H9 (cell line): Measurements from ENCODE around the gene ABCA4. TPM values are rescaled to one million over a fixed set of nuclear protein-coding genes. Genes with fewer than 3 reads are reported as not detected.

Experiments used
- DNase-seq: peaks from one replicate; pipeline ENCODE4 v3.0.0-alpha.2; 2017
- H2AFZ ChIP-seq: one replicate; pipeline ENCODE4 v1.6.1; 2013; ENCODE audit warnings: mild to moderate bottlenecking, low read length, control low read depth, moderate library complexity
- H2AK5ac ChIP-seq: 2 replicates; pipeline ENCODE4 v1.6.1; 2013; ENCODE audit warnings: low read length, control low read depth, mixed read lengths; ENCODE audit not compliant: insufficient read length
- H2BK120ac ChIP-seq: one replicate; pipeline ENCODE4 v1.6.1; 2013; ENCODE audit warnings: low read depth, mild to moderate bottlenecking, low read length, control low read depth, inconsistent platforms; ENCODE audit not compliant: poor library complexity, severe bottlenecking
- H2BK12ac ChIP-seq: 2 replicates; pipeline ENCODE4 v1.6.1; 2013; ENCODE audit warnings: low read length, control low read depth, mixed read lengths, low read depth; ENCODE audit not compliant: insufficient read length
- H2BK15ac ChIP-seq: 2 replicates; pipeline ENCODE4 v1.6.1; 2013; ENCODE audit warnings: low read depth, low read length, control low read depth
- H2BK20ac ChIP-seq: one replicate; pipeline ENCODE4 v1.6.1; 2013; ENCODE audit warnings: low read depth, mild to moderate bottlenecking, low read length, control low read depth, inconsistent platforms; ENCODE audit not compliant: poor library complexity, severe bottlenecking
- H2BK5ac ChIP-seq: 2 replicates; pipeline ENCODE4 v1.6.1; 2013; ENCODE audit warnings: low read length, control low read depth, mixed read lengths; ENCODE audit not compliant: insufficient read length
- H3K14ac ChIP-seq: 2 replicates; pipeline ENCODE4 v1.6.1; 2013; ENCODE audit warnings: low read length, control low read depth; ENCODE audit not compliant: insufficient read depth
- H3K18ac ChIP-seq: 2 replicates; pipeline ENCODE4 v1.6.1; 2013; ENCODE audit warnings: low read depth, mild to moderate bottlenecking, mixed read lengths, low read length, control low read depth; ENCODE audit not compliant: insufficient read length
- H3K23ac ChIP-seq: 2 replicates; pipeline ENCODE4 v1.6.1; 2013; ENCODE audit warnings: low read length, control low read depth, mixed read lengths, low read depth; ENCODE audit not compliant: insufficient read length
- H3K23me2 ChIP-seq: 2 replicates; pipeline ENCODE4 v1.6.1; 2013; ENCODE audit warnings: low read depth, mild to moderate bottlenecking, mixed read lengths, low read length, control low read depth; ENCODE audit not compliant: insufficient read length, poor library complexity, severe bottlenecking
- H3K27ac ChIP-seq: 2 replicates; pipeline ENCODE4 v1.5.1; 2013; ENCODE audit warnings: low read length, control low read depth, mixed read lengths, low read depth; ENCODE audit not compliant: insufficient read length
- H3K27me3 ChIP-seq: 2 replicates; pipeline ENCODE4 v1.6.1; 2013; ENCODE audit warnings: low read length, control low read depth, inconsistent platforms; ENCODE audit not compliant: insufficient read depth
- H3K4ac ChIP-seq: 2 replicates; pipeline ENCODE4 v1.6.1; 2013; ENCODE audit warnings: low read depth, mild to moderate bottlenecking, control low read depth, inconsistent platforms, low read length, moderate library complexity
- H3K4me1 ChIP-seq: 2 replicates; pipeline ENCODE4 v1.6.1; 2013; ENCODE audit warnings: low read length, control low read depth, inconsistent platforms; ENCODE audit not compliant: insufficient read depth
- H3K4me2 ChIP-seq: 2 replicates; pipeline ENCODE4 v1.6.1; 2013; ENCODE audit warnings: low read length, control low read depth, mixed read lengths; ENCODE audit not compliant: insufficient read length, insufficient read depth
- H3K56ac ChIP-seq: 2 replicates; pipeline ENCODE4 v1.6.1; 2013; ENCODE audit warnings: low read depth, mild to moderate bottlenecking, mixed read lengths, low read length, control low read depth; ENCODE audit not compliant: insufficient read length
- H3K79me1 ChIP-seq: 2 replicates; pipeline ENCODE4 v1.6.1; 2013; ENCODE audit warnings: low read depth, mild to moderate bottlenecking, moderate library complexity, low read length, control low read depth, inconsistent platforms; ENCODE audit not compliant: insufficient read depth, poor library complexity, severe bottlenecking
- H3K79me2 ChIP-seq: 2 replicates; pipeline ENCODE4 v1.6.1; 2013; ENCODE audit warnings: low read length, control low read depth, inconsistent platforms; ENCODE audit not compliant: insufficient read depth
- H3K9ac ChIP-seq: 2 replicates; pipeline ENCODE4 v1.6.1; 2013; ENCODE audit warnings: low read length, control low read depth, mixed read lengths; ENCODE audit not compliant: insufficient read length; ENCODE audit errors: extremely low read depth
- H3K9me3 ChIP-seq: one replicate; pipeline ENCODE4 v1.6.1; 2013; ENCODE audit warnings: low read depth, low read length, inconsistent platforms; ENCODE audit not compliant: control insufficient read depth
- H3T11ph ChIP-seq: one replicate; pipeline ENCODE4 v1.6.1; 2013; ENCODE audit warnings: mild to moderate bottlenecking, low read length, control low read depth, inconsistent platforms
- H4K20me1 ChIP-seq: one replicate; pipeline ENCODE4 v1.6.1; 2013; ENCODE audit not compliant: control insufficient read depth, insufficient read length, insufficient read depth
- H4K5ac ChIP-seq: 2 replicates; pipeline ENCODE4 v1.6.1; 2013; ENCODE audit warnings: low read depth, mild to moderate bottlenecking, mixed read lengths, low read length, control low read depth; ENCODE audit not compliant: insufficient read length
- H4K8ac ChIP-seq: replicated peaks from 2 replicates; pipeline ENCODE4 v1.6.1; 2013; ENCODE audit warnings: low read length, control low read depth, mixed read lengths, low read depth; ENCODE audit not compliant: insufficient read length
- H4K91ac ChIP-seq: 2 replicates; pipeline ENCODE4 v1.6.1; 2013; ENCODE audit warnings: low read depth, mild to moderate bottlenecking, moderate library complexity, mixed read lengths, low read length, control low read depth; ENCODE audit not compliant: insufficient read length
- H3K27ac Mint-ChIP-seq, 3 experiments: 2 replicates in 2 of 3; 3 replicates in 1 of 3; pipeline ENCODE4 v1.8.0; 2020 to 2021; ENCODE audit warnings: mixed read lengths in 3 of 3, mild to moderate bottlenecking in 1 of 3, moderate library complexity in 1 of 3
- H3K27me3 Mint-ChIP-seq: 2 replicates; pipeline ENCODE4 v1.8.0; 2021; ENCODE audit warnings: low read depth, mild to moderate bottlenecking, moderate library complexity, mixed read lengths
- H3K36me3 Mint-ChIP-seq, 3 experiments: 2 replicates in 2 of 3; 3 replicates in 1 of 3; pipeline ENCODE4 v1.8.0; 2020 to 2021; ENCODE audit warnings: low read depth in 3 of 3, mixed read lengths in 3 of 3; ENCODE audit not compliant: insufficient read depth in 1 of 3
- H3K4me1 Mint-ChIP-seq, 2 experiments: 2 replicates each; pipeline ENCODE4 v1.8.0; 2020; ENCODE audit warnings: mixed read lengths in 2 of 2
- H3K4me3 Mint-ChIP-seq, 2 experiments: 2 replicates in 1 of 2; 3 replicates in 1 of 2; pipeline ENCODE4 v1.8.0; 2020 to 2021; ENCODE audit warnings: mild to moderate bottlenecking in 2 of 2, mixed read lengths in 2 of 2, moderate library complexity in 1 of 2
- H3K9me3 Mint-ChIP-seq, 2 experiments: 2 replicates in 1 of 2; 3 replicates in 1 of 2; pipeline ENCODE4 v1.8.0; 2020; ENCODE audit warnings: mild to moderate bottlenecking in 2 of 2, mixed read lengths in 2 of 2, moderate library complexity in 1 of 2
- CTCF ChIP-seq: fragments of 200-600 bp; sonication (generic); conservative IDR thresholded peaks from 3 replicates; pipeline ENCODE4 v1.8.0; 2021; ENCODE audit warnings: antibody characterized with exemption, mild to moderate bottlenecking
- WGBS: extraction: QIAGEN DNeasy Blood & Tissue Kit; methylation state at CpG from one replicate; pipeline ENCODE4 v1.1.7; 2013; ENCODE audit warnings: missing lambda C conversion rate, low lambda C conversion rate, mixed read lengths; ENCODE audit not compliant: insufficient read length; ENCODE audit errors: extremely low coverage; 5-methylcytosine and 5-hydroxymethylcytosine counted together
- total RNA-seq: library from RNA; stranded (reverse); gene quantifications from 2 replicates; pipeline ENCODE4 v1.2.1, GENCODE V29; 2021

ABCA4 gene
- total RNA-seq, 1 experiment from 2014 or later: not detected

GRCh38 chr1:94144836-94145235, 23.9 kb upstream of the ABCA4 start:
- no peak overlapping the region for H4K5ac ChIP-seq
- H3K56ac ChIP-seq: no peak overlapping the region
- no peak overlapping the region for H4K91ac ChIP-seq
- no peak overlapping the region for H2BK20ac ChIP-seq
- H3K27ac Mint-ChIP-seq: no peak overlapping the region
- no peak overlapping the region for H3K4ac ChIP-seq
- no peaks in the 10 kb centered on the region for H3K23me2 ChIP-seq
- no peak for TF ChIP-seq CTCF
- no peak overlapping the region for H3K9ac ChIP-seq
- no peak overlapping the region for H3K18ac ChIP-seq
- H2AFZ ChIP-seq: no peak overlapping the region
- H4K8ac ChIP-seq: no peak overlapping the region
- WGBS: no CpG with 5 or more reads among the region's 1 CpG
- H3K9me3 Mint-ChIP-seq: no peaks in the 10 kb centered on the region
- H3K27me3 ChIP-seq: no peaks in the 10 kb centered on the region
- H3K79me1 ChIP-seq: no peaks in the 10 kb centered on the region
- H3K27me3 Mint-ChIP-seq: no peaks in the 10 kb centered on the region
- H2BK120ac ChIP-seq: no peak overlapping the region
- H2BK12ac ChIP-seq: no peak overlapping the region
- H4K20me1 ChIP-seq: no peaks in the 10 kb centered on the region
- H3K79me2 ChIP-seq: no peaks in the 10 kb centered on the region
- no peak overlapping the region for H3T11ph ChIP-seq
- H3K36me3 Mint-ChIP-seq: no peaks in the 10 kb centered on the region
- no peak overlapping the region for H3K27ac ChIP-seq
- H3K9me3 ChIP-seq: no peaks in the 10 kb centered on the region
- H2AK5ac ChIP-seq: no peak overlapping the region
- H3K14ac ChIP-seq: no peak overlapping the region
- no peak overlapping the region for H3K23ac ChIP-seq
- H3K4me2 ChIP-seq: no peak overlapping the region
- DNase-seq: no peak
- H2BK15ac ChIP-seq: no peak overlapping the region
- H2BK5ac ChIP-seq: no peak overlapping the region
- H3K4me1 Mint-ChIP-seq: peaks cover 17 to 24% of the 10 kb centered on the region in 2 experiments
- no peaks in the 10 kb centered on the region for H3K4me1 ChIP-seq
- H3K4me3 Mint-ChIP-seq: no peak overlapping the region
